Aorta (tissue), 5 donors: ENCODE measurements around the gene CCDC88C. TPM values are rescaled to one million over a fixed set of nuclear protein-coding genes. Genes with fewer than 3 reads are reported as not detected.

Experiments used
- ATAC-seq: fragments of 200-7000 bp; cut with Tn5 transposase; one replicate; pipeline ENCODE4 v1.9.1; 2022; ENCODE audit warnings: moderate library complexity; ENCODE audit not compliant: low FRiP score
- DNase-seq, 2 donors: peaks; one replicate each; pipeline ENCODE4 v3.0.0-alpha.2; 2020
- H3K27ac ChIP-seq, 2 donors: one replicate each; pipeline ENCODE4 v1.5.1; 2013; ENCODE audit warnings: low read length in 2 of 2, mild to moderate bottlenecking in 2 of 2, moderate library complexity in 2 of 2, control low read depth in 1 of 2, inconsistent platforms in 1 of 2, low read depth in 1 of 2
- H3K27me3 ChIP-seq, 2 donors: one replicate each; pipeline ENCODE4 v1.6.1; 2013; ENCODE audit warnings: control low read depth in 1 of 2, low read length in 1 of 2, mild to moderate bottlenecking in 1 of 2, moderate library complexity in 1 of 2; ENCODE audit not compliant: insufficient read depth in 2 of 2, control insufficient read depth in 1 of 2
- H3K36me3 ChIP-seq, 2 donors: one replicate each; pipeline ENCODE4 v1.6.1; 2013; ENCODE audit warnings: control low read depth in 1 of 2, low read length in 1 of 2, mild to moderate bottlenecking in 1 of 2; ENCODE audit not compliant: insufficient read depth in 2 of 2, control insufficient read depth in 1 of 2
- H3K4me1 ChIP-seq, 2 donors: one replicate each; pipeline ENCODE4 v1.6.1; 2013; ENCODE audit warnings: low read length in 2 of 2, control low read depth in 1 of 2, mild to moderate bottlenecking in 1 of 2, moderate library complexity in 1 of 2; ENCODE audit not compliant: insufficient read depth in 2 of 2, control insufficient read depth in 1 of 2
- H3K4me3 ChIP-seq, 2 donors: one replicate each; pipeline ENCODE4 v1.5.1; 2013; ENCODE audit warnings: low read length in 2 of 2, control low read depth in 1 of 2, mild to moderate bottlenecking in 1 of 2
- H3K9me3 ChIP-seq: one replicate; pipeline ENCODE4 v1.6.1; 2013; ENCODE audit warnings: mild to moderate bottlenecking, low read length; ENCODE audit not compliant: control insufficient read depth
- WGBS, 2 donors: extraction: QIAGEN DNeasy Blood & Tissue Kit; methylation state at CpG; one replicate each; pipeline ENCODE4 v1.1.7; 2013; 5-methylcytosine and 5-hydroxymethylcytosine counted together
- intact Hi-C, 2 donors: fragments of 100-400 bp; cut with DNase I; formaldehyde crosslinking; loops; one replicate each; pipeline versions ENCODE4 v1.14.2 to v1.15.0; 2022
- polyA plus RNA-seq, 2 donors: library from polyadenylated mRNA; stranded (reverse); fragments of 200-250 nt; gene quantifications; one replicate each; pipeline ENCODE4 v1.2.3, GENCODE V29; 2013
- total RNA-seq, 2 donors: library from RNA; stranded (reverse); fragmentation: NEBNext Ultra II Directional; extraction: Animal tissue kit (Norgen Biotek cat#: 25700); gene quantifications; one replicate each; pipeline ENCODE4 v1.2.1, GENCODE V29; 2021
- donor health status: healthy with polysubstance abuse.
- donor health status: Bipolar disorder and iron deficiency.
- donor health status: DM: no; HTN: no; CAD: no.
- donor health status: DM: no; HTN: no; CAD: no.
- donor health status: DM: yes; HTN: yes; CAD: no.

CCDC88C gene
- total and polyA plus RNA-seq, 4 donors, result 0.33 to 18.4 (median 6.1) TPM

- Histone ChIP-seq H3K4me3 (no peak overlapping the region), H3K9me3 (no peaks in the 10 kb centered on the region), H3K27me3 (no peaks in the 10 kb centered on the region), H3K4me1 (no peaks in the 10 kb centered on the region), H3K36me3 (no peaks in the 10 kb centered on the region), H3K27ac (no peak overlapping the region)
- DNase-seq, result peak in 1 of 2 donors; percentile 26
- 92 to 93% methylated on average over 6 of the region's 6 CpGs for WGBS, 2 donors
- no peak for ATAC-seq
- intact Hi-C loops, result no loop called here
Observed at GRCh38 chr14:91366749-91367148, 50.9 kb downstream of the CCDC88C start.

GRCh38 chr14:91365552-91365951 is 52.1 kb downstream of the CCDC88C start:
- WGBS, 2 donors, result 79 to 81% methylated on average over 6 of the region's 6 CpGs
- Histone ChIP-seq H3K27me3 (no peaks in the 10 kb centered on the region), H3K4me3 (no peak overlapping the region), H3K4me1 (no peaks in the 10 kb centered on the region), H3K9me3 (no peaks in the 10 kb centered on the region), H3K36me3 (no peaks in the 10 kb centered on the region), H3K27ac (no peak overlapping the region)
- DNase-seq (no peak), ATAC-seq (no peak)
- intact Hi-C loops, result no loop called here

- 94 to 95% methylated on average over 13 of the region's 13 CpGs for WGBS, 2 donors
- intact Hi-C loops, result no loop called here
- ATAC-seq (no peak), DNase-seq (peak in 1 of 2 donors; percentile 50)
- H3K4me1 ChIP-seq, result no peaks in the 10 kb centered on the region
- H3K9me3 ChIP-seq, result no peaks in the 10 kb centered on the region
- no peaks in the 10 kb centered on the region for H3K36me3 ChIP-seq
- no peak overlapping the region for H3K27ac ChIP-seq
- no peak overlapping the region for H3K4me3 ChIP-seq
- H3K27me3 ChIP-seq, result no peaks in the 10 kb centered on the region
Observed at GRCh38 chr14:91364524-91365270, 52.9 kb downstream of the CCDC88C start.

DNA sequence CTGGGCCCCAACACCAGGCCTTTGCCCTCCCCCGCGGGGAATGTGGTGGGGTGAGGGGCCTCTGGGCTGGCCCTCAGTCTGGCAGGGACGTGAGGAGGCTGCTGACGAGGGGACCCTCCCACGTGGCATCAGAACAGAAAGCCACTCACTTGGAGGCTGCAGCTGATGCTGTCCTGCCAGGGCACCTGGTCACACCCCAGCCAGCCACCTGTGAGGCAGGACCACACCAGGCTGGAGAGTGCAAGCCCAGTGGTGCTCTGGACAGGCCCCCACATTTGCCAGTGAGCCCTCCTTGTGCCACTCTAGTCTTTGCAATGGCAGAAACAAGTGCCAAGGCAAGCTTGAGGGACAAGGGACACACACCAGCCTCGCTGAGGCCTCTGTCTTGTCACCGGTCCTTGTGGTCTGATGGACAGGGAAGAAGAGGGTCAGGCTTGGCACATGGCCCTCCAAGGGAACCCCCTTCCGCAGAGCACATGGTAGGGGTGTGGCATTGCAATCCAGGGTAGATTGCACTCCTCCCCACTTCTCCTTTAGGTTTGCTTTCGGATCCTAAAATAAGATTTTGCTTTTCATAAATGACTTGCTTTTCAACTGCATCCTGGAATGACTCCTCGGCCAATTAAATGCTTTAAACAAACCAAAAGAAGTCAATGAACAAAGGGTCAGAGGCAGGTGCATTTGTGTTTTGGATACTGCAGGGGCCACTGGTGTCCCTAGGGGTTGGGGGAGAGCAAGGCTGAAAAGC is 53.7 kb downstream of the CCDC88C start:
- H3K9me3 ChIP-seq, result no peaks in the 10 kb centered on the region
- no peaks in the 10 kb centered on the region for H3K27me3 ChIP-seq
- 84 to 89% methylated on average over 10 of the region's 10 CpGs for WGBS, 2 donors
- intact Hi-C loops, result no loop called here
- no peak overlapping the region for H3K27ac ChIP-seq
- ATAC-seq, result no peak
- H3K36me3 ChIP-seq, result no peaks in the 10 kb centered on the region
- H3K4me3 ChIP-seq, result no peak overlapping the region
- H3K4me1 ChIP-seq, result no peaks in the 10 kb centered on the region
- DNase-seq, result peak in 1 of 2 donors; percentile 76

DNA sequence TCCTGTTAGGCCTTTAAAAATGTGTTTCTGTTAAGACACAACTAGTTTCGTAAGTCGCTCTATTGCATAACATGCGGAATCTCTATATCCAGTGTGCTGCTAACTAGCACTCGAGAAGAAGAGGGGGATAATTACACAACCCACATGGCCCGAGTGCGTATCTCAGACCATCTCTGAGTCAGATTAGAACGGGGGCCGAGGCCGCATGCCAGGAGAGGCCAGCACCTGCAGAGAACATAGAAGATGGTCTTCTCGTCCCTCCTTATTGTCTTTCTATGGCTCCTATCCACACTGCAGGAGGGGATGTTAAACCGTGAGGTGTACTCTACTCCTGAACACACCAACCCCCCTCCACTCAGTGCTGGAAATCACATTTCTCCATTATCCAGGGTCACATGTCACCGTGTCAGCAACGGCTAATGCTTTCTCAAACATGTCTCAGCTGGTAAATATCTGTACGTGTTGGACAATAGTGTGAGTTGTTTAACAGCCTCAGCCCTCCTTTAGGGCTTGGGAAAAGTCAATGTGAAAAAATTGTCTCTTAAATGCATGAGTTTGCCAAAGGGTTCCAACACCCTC is 56.3 kb downstream of the CCDC88C start:
- Histone ChIP-seq H3K9me3 (no peaks in the 10 kb centered on the region), H3K4me1 (no peaks in the 10 kb centered on the region), H3K36me3 (no peaks in the 10 kb centered on the region), H3K27me3 (no peaks in the 10 kb centered on the region), H3K4me3 (no peak overlapping the region), H3K27ac (no peak overlapping the region)
- intact Hi-C loops, result no loop called here
- ATAC-seq (no peak), DNase-seq (peak in 1 of 2 donors; percentile 54)
- 91 to 95% methylated on average over 14 of the region's 14 CpGs for WGBS, 2 donors

DNA sequence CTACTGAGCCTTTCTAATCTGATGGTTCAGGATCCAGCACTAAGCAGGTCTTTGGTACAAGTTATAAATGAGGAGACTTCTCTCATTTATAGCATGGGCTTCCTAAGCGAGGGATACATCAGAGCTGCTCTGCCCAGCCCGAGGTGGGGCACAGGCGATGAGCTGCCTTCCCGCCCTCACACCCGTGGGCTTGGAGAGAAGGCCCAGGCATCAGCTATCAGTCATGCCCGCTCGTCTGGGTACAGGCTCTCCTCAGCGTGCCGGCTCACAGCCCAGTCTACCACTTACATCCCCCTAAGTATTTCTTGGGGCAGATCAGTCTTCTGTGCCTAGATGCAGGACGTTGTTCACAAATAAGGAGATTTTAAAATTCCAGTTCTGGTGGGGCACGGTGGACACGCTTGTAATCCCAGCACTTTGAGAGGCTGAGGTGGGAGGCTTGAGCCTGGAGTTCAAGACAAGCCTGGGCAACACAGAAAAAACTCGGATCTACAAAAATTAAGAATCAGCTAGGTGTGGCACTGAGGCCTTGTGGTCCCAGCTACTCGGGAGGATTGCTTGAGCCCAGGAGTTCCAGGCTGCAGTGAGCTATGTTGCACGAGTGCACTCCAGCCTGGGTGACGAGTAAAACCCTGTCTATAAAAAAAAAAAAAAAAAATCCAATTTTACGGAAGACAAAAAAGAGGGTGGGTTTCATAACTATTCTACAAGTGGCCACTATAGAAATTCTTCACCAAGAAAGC is 57.0 kb downstream of the CCDC88C start:
- no peaks in the 10 kb centered on the region for H3K27me3 ChIP-seq
- no peak overlapping the region for H3K4me3 ChIP-seq
- H3K4me1 ChIP-seq, result no peaks in the 10 kb centered on the region
- intact Hi-C loops, result no loop called here
- H3K27ac ChIP-seq, result no peak overlapping the region
- H3K9me3 ChIP-seq, result no peaks in the 10 kb centered on the region
- ATAC-seq (no peak), DNase-seq (peak; percentile 44 to 51)
- 93 to 94% methylated on average over 17 of the region's 17 CpGs for WGBS, 2 donors
- H3K36me3 ChIP-seq, result no peaks in the 10 kb centered on the region

DNA sequence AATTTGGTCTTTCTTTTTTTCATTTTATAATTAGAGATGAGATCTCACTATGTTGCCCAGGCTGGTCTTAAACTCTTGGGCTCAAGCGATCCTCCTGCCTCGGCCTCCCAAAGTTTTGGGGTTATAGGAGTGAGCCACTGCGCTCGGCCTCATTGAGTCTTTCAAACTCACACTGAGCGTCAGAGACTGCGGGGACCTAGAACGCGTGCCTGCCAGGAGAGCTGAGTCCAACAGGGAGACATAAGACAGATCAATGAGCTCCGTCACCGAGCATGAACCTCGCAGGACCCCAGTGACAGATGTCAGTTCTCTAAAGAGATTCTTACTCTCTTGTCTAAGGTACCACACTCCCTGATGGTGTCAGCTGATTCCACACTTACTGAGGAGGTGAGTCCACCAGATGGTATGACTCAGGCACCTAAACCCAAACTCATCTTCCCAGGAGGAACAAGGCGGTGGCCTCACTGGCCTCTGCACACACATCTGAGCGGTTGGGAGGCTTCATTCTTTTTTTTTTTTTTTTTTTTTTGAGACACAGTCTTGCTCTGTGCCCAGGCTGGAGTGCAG is 58.9 kb downstream of the CCDC88C start:
- no peaks in the 10 kb centered on the region for H3K27me3 ChIP-seq
- H3K4me3 ChIP-seq, result no peak overlapping the region
- H3K36me3 ChIP-seq, result no peaks in the 10 kb centered on the region
- H3K4me1 ChIP-seq, result no peaks in the 10 kb centered on the region
- no peaks in the 10 kb centered on the region for H3K9me3 ChIP-seq
- ATAC-seq (no peak), DNase-seq (no peak)
- no peak overlapping the region for H3K27ac ChIP-seq
- 98% methylated on average over 13 of the region's 13 CpGs for WGBS, 2 donors
- intact Hi-C loops, result no loop called here

DNA sequence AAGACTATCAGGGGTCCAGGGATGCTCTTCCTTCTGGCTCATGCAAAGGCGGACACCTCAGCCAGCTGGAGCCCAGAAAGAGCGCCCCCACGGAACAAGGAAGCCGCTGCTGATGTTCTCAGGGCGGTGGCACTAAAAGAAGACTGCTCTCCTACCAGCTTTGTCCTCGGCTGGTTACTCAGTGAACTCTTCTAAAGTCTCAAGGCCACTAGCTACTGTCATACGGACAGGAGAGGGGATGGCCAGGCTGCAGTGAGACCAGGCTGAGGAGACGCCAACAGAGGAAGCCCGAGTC is 59.6 kb downstream of the CCDC88C start:
- DNase-seq (peak in 1 of 2 donors; percentile 22), ATAC-seq (no peak)
- Histone ChIP-seq H3K4me1 (no peaks in the 10 kb centered on the region), H3K9me3 (no peaks in the 10 kb centered on the region), H3K27me3 (no peaks in the 10 kb centered on the region), H3K27ac (no peak overlapping the region), H3K36me3 (no peaks in the 10 kb centered on the region), H3K4me3 (no peak overlapping the region)
- 96% methylated on average over 9 of the region's 9 CpGs for WGBS, 2 donors
- intact Hi-C loops, result no loop called here
